Keratinocyte (primary cell): Measurements from ENCODE around the gene DPP10. TPM values are rescaled to one million over a fixed set of nuclear protein-coding genes. Genes with fewer than 3 reads are reported as not detected.

ENCODE experiments used
- DNase-seq: peaks from one replicate; pipeline ENCODE4 v3.0.0-alpha.2; 2011; ENCODE audit warnings: low read depth, missing footprints, low spot score
- FAIRE-seq: peaks from 2 replicates; lab custom pipeline; 2011; peaks lifted over from hg19 to GRCh38; lab: Jason Lieb, UNC
- H2AFZ ChIP-seq: 2 replicates; pipeline ENCODE4 v1.6.0; 2012; ENCODE audit warnings: low read length, control low read depth, inconsistent platforms; ENCODE audit not compliant: control insufficient read depth
- H3K27ac ChIP-seq: 2 replicates; pipeline ENCODE4 v1.5.1; 2011; ENCODE audit warnings: low read length; ENCODE audit not compliant: control insufficient read depth, insufficient read depth
- H3K27me3 ChIP-seq: 3 replicates; pipeline ENCODE4 v1.6.0; 2011; ENCODE audit warnings: low read length; ENCODE audit not compliant: control insufficient read depth, insufficient read depth; ENCODE audit errors: extremely low read depth
- H3K36me3 ChIP-seq, 2 experiments: 2 replicates in 1 of 2; 3 replicates in 1 of 2; pipeline ENCODE4 v1.5.1; 2011; ENCODE audit warnings: low read length in 2 of 2, mild to moderate bottlenecking in 1 of 2; ENCODE audit not compliant: control insufficient read depth in 2 of 2, insufficient read depth in 2 of 2; ENCODE audit errors: extremely low read depth in 1 of 2
- H3K4me1 ChIP-seq: 3 replicates; pipeline ENCODE4 v1.5.1; 2011; ENCODE audit warnings: low read length; ENCODE audit not compliant: control insufficient read depth, insufficient read depth; ENCODE audit errors: extremely low read depth
- H3K4me2 ChIP-seq: 3 replicates; pipeline ENCODE4 v1.6.0; 2011; ENCODE audit warnings: low read depth, low read length; ENCODE audit not compliant: control insufficient read depth, insufficient read depth; ENCODE audit errors: extremely low read depth
- H3K4me3 ChIP-seq, 3 experiments: fragments of 200-600 bp in 1 of 3; sonication (generic) in 1 of 3; 2 replicates in 2 of 3; 3 replicates in 1 of 3; pipeline ENCODE4 v1.5.1; 2011 to 2016; ENCODE audit warnings: low read length in 3 of 3, mild to moderate bottlenecking in 3 of 3, control low read depth in 2 of 3, inconsistent platforms in 1 of 3, low read depth in 1 of 3, mixed read lengths in 1 of 3, mixed run types in 1 of 3, moderate library complexity in 1 of 3; ENCODE audit not compliant: control insufficient read depth in 2 of 3, insufficient read depth in 2 of 3; ENCODE audit errors: extremely low read depth in 1 of 3
- H3K79me2 ChIP-seq: 2 replicates; pipeline ENCODE4 v1.6.0; 2012; ENCODE audit warnings: low read length; ENCODE audit not compliant: control insufficient read depth, insufficient read depth
- H3K9ac ChIP-seq: 3 replicates; pipeline ENCODE4 v1.6.0; 2011; ENCODE audit warnings: low read length; ENCODE audit not compliant: control insufficient read depth, insufficient read depth; ENCODE audit errors: extremely low read depth
- H3K9me1 ChIP-seq: 3 replicates; pipeline ENCODE4 v1.6.0; 2011; ENCODE audit warnings: low read length; ENCODE audit not compliant: control insufficient read depth, insufficient read depth; ENCODE audit errors: extremely low read depth
- H3K9me3 ChIP-seq: 2 replicates; pipeline ENCODE4 v1.5.1; 2012; ENCODE audit warnings: low read depth, low read length; ENCODE audit not compliant: control insufficient read depth
- H4K20me1 ChIP-seq: 3 replicates; pipeline ENCODE4 v1.6.0; 2011; ENCODE audit warnings: low read length; ENCODE audit not compliant: control insufficient read depth, insufficient read depth; ENCODE audit errors: extremely low read depth
- CTCF ChIP-seq, 3 experiments: IDR thresholded peaks in 1 of 3; conservative IDR thresholded peaks in 1 of 3; optimal IDR thresholded peaks in 1 of 3; 2 replicates in 2 of 3; 3 replicates in 1 of 3; pipeline versions ENCODE3 to v1.5.1; 2011; ENCODE audit warnings: low read length in 3 of 3, mild to moderate bottlenecking in 3 of 3, moderate library complexity in 2 of 3, control low read depth in 1 of 3, inconsistent platforms in 1 of 3; ENCODE audit not compliant: insufficient read depth in 2 of 3; ENCODE audit errors: extremely low read depth in 1 of 3
- EZH2 ChIP-seq: IDR thresholded peaks from one replicate; pipeline ENCODE4 v1.6.1; 2012; ENCODE audit warnings: inconsistent platforms, mild to moderate bottlenecking, low read length, moderate library complexity
- dilution Hi-C: fragments of 300-500 bp; cut with MboI; formaldehyde crosslinking; loops from one replicate; pipeline ENCODE4 v1.7.0; 2020; ENCODE audit warnings: low sequenced_read_pairs; ENCODE audit not compliant: extremely low pct_ligation_motif_present
- polyA plus RNA-seq, 5 experiments: library from polyadenylated mRNA; depleted of rRNA in 3 of 5; stranded (reverse) in 3 of 5; stranded (forward) in 1 of 5; unstranded in 1 of 5; fragments of >200 nt; gene quantifications; 1 replicate in 1 of 5; 2 replicates in 3 of 5; 3 replicates in 1 of 5; pipeline versions ENCODE4 v1.2.1 to v1.2.3, GENCODE V29; 2011 to 2012; ENCODE audit warnings: missing spikeins in 2 of 5, low read depth in 1 of 5, low replicate concordance in 1 of 5

DPP10 gene
- polyA plus RNA-seq, 1 donor (not counting 4 experiments of a cell fraction or from before 2014, with no cell fraction given): not detected

- Histone ChIP-seq H3K27ac (no peak overlapping the region), H3K9ac (no peak overlapping the region), H3K79me2 (no peaks in the 10 kb centered on the region), H3K27me3 (no peaks in the 10 kb centered on the region), H3K9me3 (peaks cover 2% of the 10 kb centered on the region), H3K4me1 (no peaks in the 10 kb centered on the region), H3K4me3 (no peak overlapping the region), H2AFZ (no peak overlapping the region), H3K36me3 (no peaks in the 10 kb centered on the region), H3K9me1 (no peaks in the 10 kb centered on the region), H4K20me1 (no peaks in the 10 kb centered on the region), H3K4me2 (no peak overlapping the region)
- TF ChIP-seq CTCF (optimal IDR thresholded peaks at IDR 0.05 in 1 of 3, IDR thresholded peaks at IDR 0.05 in 1 of 3, conservative IDR thresholded peaks at IDR 0.05 in 1 of 3; ENCODE audit: extremely low read depth in 1 of 3, insufficient read depth in 2 of 3, low read length in 3 of 3) (no peak), EZH2 (no peak)
- DNase-seq: no peak
- FAIRE-seq: no peak
- dilution Hi-C loops: no loop called here
These were observed 1297.1 kb downstream of the DPP10 start for GRCh38 chr2:115739574-115739973.

DNA sequence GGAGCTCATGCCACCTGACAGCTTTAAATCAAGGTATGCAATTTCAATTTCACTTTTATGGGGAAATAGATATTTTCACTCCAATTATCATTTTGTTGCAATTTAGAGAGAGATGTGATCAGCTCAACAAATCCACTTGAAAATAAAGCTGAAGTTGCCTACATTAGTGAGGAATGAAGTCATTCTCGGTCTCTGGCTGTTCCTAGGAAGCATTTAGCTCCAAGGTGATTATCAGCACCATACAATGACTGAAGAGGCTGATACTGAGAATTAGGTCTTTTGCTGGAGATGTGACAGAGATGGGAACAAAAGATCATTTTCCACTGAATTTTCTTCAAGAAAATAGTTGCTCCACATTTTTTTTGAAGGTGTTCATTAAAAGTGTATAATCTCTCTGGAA lies 1303.7 kb downstream of the DPP10 start:
- no peaks in the 10 kb centered on the region for H3K36me3 ChIP-seq
- dilution Hi-C loops: no loop called here
- no peaks in the 10 kb centered on the region for H3K9me1 ChIP-seq
- no peaks in the 10 kb centered on the region for H3K9me3 ChIP-seq
- no peak for FAIRE-seq
- no peak for DNase-seq
- no peak overlapping the region for H2AFZ ChIP-seq
- no peak overlapping the region for H3K27ac ChIP-seq
- H4K20me1 ChIP-seq: no peaks in the 10 kb centered on the region
- H3K79me2 ChIP-seq: no peaks in the 10 kb centered on the region
- no peaks in the 10 kb centered on the region for H3K27me3 ChIP-seq
- TF ChIP-seq EZH2 (no peak), CTCF (optimal IDR thresholded peaks at IDR 0.05 in 1 of 3, IDR thresholded peaks at IDR 0.05 in 1 of 3, conservative IDR thresholded peaks at IDR 0.05 in 1 of 3; ENCODE audit: extremely low read depth in 1 of 3, insufficient read depth in 2 of 3, low read length in 3 of 3) (no peak)
- no peak overlapping the region for H3K4me2 ChIP-seq
- no peak overlapping the region for H3K4me3 ChIP-seq
- no peak overlapping the region for H3K9ac ChIP-seq
- no peaks in the 10 kb centered on the region for H3K4me1 ChIP-seq
